Measurements from ENCODE around the gene BRSK2.

The BRSK2 gene

DNA sequence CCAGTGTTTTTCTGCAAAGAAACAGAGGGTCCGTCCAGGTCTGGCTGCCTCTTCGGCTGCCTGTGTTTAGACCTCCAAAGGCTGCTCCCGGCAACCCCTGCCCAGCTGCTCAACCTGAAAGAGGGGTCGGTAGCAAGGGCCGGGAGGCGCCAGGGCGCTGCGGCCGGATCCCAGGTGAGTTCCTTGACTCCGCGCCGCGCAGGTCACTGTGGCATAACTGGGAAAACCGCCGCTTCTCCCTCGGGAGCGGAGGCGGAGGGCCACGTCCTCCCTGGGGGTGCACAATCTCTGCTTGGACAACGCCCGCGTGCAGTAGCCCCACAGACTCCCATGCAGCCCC is 1.0 kb upstream of the BRSK2 start:
- Histone ChIP-seq H3K27me3 (ENCODE audit: insufficient read depth, insufficient read length) (peaks cover 28% of the 10 kb centered on the region), H3K9ac (ENCODE audit: insufficient read length, low read depth) (peak overlapping the region; percentile 98), H3K4me3 (ENCODE audit: insufficient read length, low read depth) (peak overlapping the region; percentile 83), H3K4me1 (ENCODE audit: insufficient read depth, insufficient read length) (peaks cover 15% of the 10 kb centered on the region), H3K36me3 (ENCODE audit: insufficient read depth, insufficient read length, low read length) (no peaks in the 10 kb centered on the region), H3K9me3 (ENCODE audit: insufficient read depth, low read length) (no peaks in the 10 kb centered on the region)
- no peak for DNase-seq (ENCODE audit: low read depth, low spot score)
- TF ChIP-seq ZNF274 (IDR thresholded peaks at IDR 0.05; ENCODE audit: low read depth, low read length) = no peak
- no peak for TF ChIP-seq YY1 (IDR thresholded peaks at IDR 0.05; ENCODE audit: insufficient read depth, insufficient read length)
- no peak for TF ChIP-seq SUZ12 (IDR thresholded peaks at IDR 0.05; ENCODE audit: extremely low read depth, insufficient read depth, insufficient read length)

GRCh38 chr11:1389103-1389931 is 417 bp upstream of the BRSK2 start:
- Histone ChIP-seq H3K27me3 (ENCODE audit: insufficient read depth, insufficient read length) (peaks cover 28% of the 10 kb centered on the region), H3K4me1 (ENCODE audit: insufficient read depth, insufficient read length) (peaks cover 15% of the 10 kb centered on the region), H3K36me3 (ENCODE audit: insufficient read depth, insufficient read length, low read length) (no peaks in the 10 kb centered on the region), H3K9ac (ENCODE audit: insufficient read length, low read depth) (peak overlapping the region; percentile 98), H3K9me3 (ENCODE audit: insufficient read depth, low read length) (no peaks in the 10 kb centered on the region), H3K4me3 (ENCODE audit: insufficient read length, low read depth) (peak overlapping the region; percentile 83)
- no peak for TF ChIP-seq YY1 (IDR thresholded peaks at IDR 0.05; ENCODE audit: insufficient read depth, insufficient read length)
- TF ChIP-seq ZNF274 (IDR thresholded peaks at IDR 0.05; ENCODE audit: low read depth, low read length) = no peak
- no peak for TF ChIP-seq SUZ12 (IDR thresholded peaks at IDR 0.05; ENCODE audit: extremely low read depth, insufficient read depth, insufficient read length)
- peak; percentile 98 for DNase-seq (ENCODE audit: low read depth, low spot score)

DNA sequence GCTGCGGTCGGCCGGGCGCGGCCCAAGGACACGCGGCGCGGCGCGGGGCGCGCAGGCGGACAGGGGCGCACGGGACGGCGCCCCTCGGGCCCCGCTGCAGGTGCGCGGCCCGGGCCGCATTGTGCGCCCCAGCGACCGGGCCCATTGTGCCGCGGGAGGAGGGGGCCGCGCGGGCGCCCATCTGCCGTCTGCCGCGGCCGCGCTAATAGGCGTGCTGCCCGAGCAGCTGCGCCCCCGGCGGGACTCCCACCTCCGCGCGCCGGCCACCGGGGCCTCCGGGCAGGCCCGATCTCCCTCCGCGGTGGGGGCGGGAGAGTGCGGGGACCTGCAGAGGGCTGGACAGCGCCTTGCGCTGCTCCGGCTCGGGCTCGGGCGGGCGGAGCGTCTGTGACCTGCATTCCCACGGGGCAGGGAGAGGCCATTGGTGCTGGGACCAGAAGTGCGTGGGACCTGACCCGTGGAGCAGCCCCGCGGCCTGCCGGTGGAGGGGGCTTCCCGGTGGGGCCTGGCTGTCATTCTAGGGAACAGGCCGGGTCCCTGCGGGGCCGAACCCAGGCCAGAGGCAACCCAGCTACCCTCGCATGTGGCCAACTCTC is 933 bp downstream of the BRSK2 start:
- Histone ChIP-seq H3K9me3 (ENCODE audit: insufficient read depth, low read length) (no peaks in the 10 kb centered on the region), H3K4me1 (ENCODE audit: insufficient read depth, insufficient read length) (peaks cover 15% of the 10 kb centered on the region), H3K27me3 (ENCODE audit: insufficient read depth, insufficient read length) (peaks cover 28% of the 10 kb centered on the region), H3K9ac (ENCODE audit: insufficient read length, low read depth) (peak overlapping the region; percentile 88), H3K36me3 (ENCODE audit: insufficient read depth, insufficient read length, low read length) (no peaks in the 10 kb centered on the region), H3K4me3 (ENCODE audit: insufficient read length, low read depth) (peak overlapping the region; percentile 71)
- no peak for DNase-seq (ENCODE audit: low read depth, low spot score)
- TF ChIP-seq YY1 (IDR thresholded peaks at IDR 0.05; ENCODE audit: insufficient read depth, insufficient read length) (no peak), SUZ12 (IDR thresholded peaks at IDR 0.05; ENCODE audit: extremely low read depth, insufficient read depth, insufficient read length) (no peak), ZNF274 (IDR thresholded peaks at IDR 0.05; ENCODE audit: low read depth, low read length) (no peak)

GRCh38 chr11:1391165-1392075 is 1.7 kb downstream of the BRSK2 start:
- H3K9me3 ChIP-seq (ENCODE audit: insufficient read depth, low read length) = no peaks in the 10 kb centered on the region
- peak overlapping the region; percentile 88 for H3K9ac ChIP-seq (ENCODE audit: insufficient read length, low read depth)
- H3K4me3 ChIP-seq (ENCODE audit: insufficient read length, low read depth) = peak overlapping the region; percentile 71
- peak; percentile 28 for DNase-seq (ENCODE audit: low read depth, low spot score)
- TF ChIP-seq ZNF274 (IDR thresholded peaks at IDR 0.05; ENCODE audit: low read depth, low read length) (no peak), SUZ12 (IDR thresholded peaks at IDR 0.05; ENCODE audit: extremely low read depth, insufficient read depth, insufficient read length) (no peak), YY1 (IDR thresholded peaks at IDR 0.05; ENCODE audit: insufficient read depth, insufficient read length) (no peak)
- H3K4me1 ChIP-seq (ENCODE audit: insufficient read depth, insufficient read length) = peaks cover 15% of the 10 kb centered on the region
- no peaks in the 10 kb centered on the region for H3K36me3 ChIP-seq (ENCODE audit: insufficient read depth, insufficient read length, low read length)
- peaks cover 28% of the 10 kb centered on the region for H3K27me3 ChIP-seq (ENCODE audit: insufficient read depth, insufficient read length)

- peak overlapping the region; percentile 36 for H3K9ac ChIP-seq (ENCODE audit: insufficient read length, low read depth)
- no peak for DNase-seq (ENCODE audit: low read depth, low spot score)
- peaks cover 15% of the 10 kb centered on the region for H3K4me1 ChIP-seq (ENCODE audit: insufficient read depth, insufficient read length)
- no peaks in the 10 kb centered on the region for H3K36me3 ChIP-seq (ENCODE audit: insufficient read depth, insufficient read length, low read length)
- H3K9me3 ChIP-seq (ENCODE audit: insufficient read depth, low read length) = no peaks in the 10 kb centered on the region
- no peak for TF ChIP-seq ZNF274 (IDR thresholded peaks at IDR 0.05; ENCODE audit: low read depth, low read length)
- TF ChIP-seq YY1 (IDR thresholded peaks at IDR 0.05; ENCODE audit: insufficient read depth, insufficient read length) = no peak
- TF ChIP-seq SUZ12 (IDR thresholded peaks at IDR 0.05; ENCODE audit: extremely low read depth, insufficient read depth, insufficient read length) = no peak
- peaks cover 28% of the 10 kb centered on the region for H3K27me3 ChIP-seq (ENCODE audit: insufficient read depth, insufficient read length)
- no peak overlapping the region for H3K4me3 ChIP-seq (ENCODE audit: insufficient read length, low read depth)
Observed at GRCh38 chr11:1392111-1392510, 2.4 kb downstream of the BRSK2 start.

DNA sequence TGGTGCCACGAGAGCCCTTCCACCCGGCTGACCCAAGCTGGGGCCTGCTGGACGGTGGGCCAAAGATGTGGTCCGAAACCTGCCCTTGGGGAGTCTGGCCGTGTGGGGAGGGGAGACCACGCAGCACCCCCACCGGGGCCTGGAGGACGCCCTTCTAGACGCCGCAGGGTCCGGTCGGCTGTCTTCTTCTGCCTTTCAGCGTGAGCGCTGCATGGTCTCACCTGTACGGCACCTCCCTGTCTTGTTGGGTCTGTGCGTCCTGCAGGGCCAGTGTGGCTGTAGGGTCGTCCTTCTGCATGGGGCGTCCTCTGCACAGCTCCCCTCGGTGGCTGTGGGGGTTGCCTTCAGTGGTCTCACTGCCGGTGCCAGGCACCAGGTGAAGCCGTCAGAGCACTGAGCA is 2.8 kb downstream of the BRSK2 start:
- DNase-seq (ENCODE audit: low read depth, low spot score) = no peak
- no peak for TF ChIP-seq SUZ12 (IDR thresholded peaks at IDR 0.05; ENCODE audit: extremely low read depth, insufficient read depth, insufficient read length)
- no peak for TF ChIP-seq ZNF274 (IDR thresholded peaks at IDR 0.05; ENCODE audit: low read depth, low read length)
- TF ChIP-seq YY1 (IDR thresholded peaks at IDR 0.05; ENCODE audit: insufficient read depth, insufficient read length) = no peak
- Histone ChIP-seq H3K4me3 (ENCODE audit: insufficient read length, low read depth) (no peak overlapping the region), H3K4me1 (ENCODE audit: insufficient read depth, insufficient read length) (peaks cover 15% of the 10 kb centered on the region), H3K9me3 (ENCODE audit: insufficient read depth, low read length) (no peaks in the 10 kb centered on the region), H3K9ac (ENCODE audit: insufficient read length, low read depth) (no peak overlapping the region), H3K27me3 (ENCODE audit: insufficient read depth, insufficient read length) (peaks cover 28% of the 10 kb centered on the region), H3K36me3 (ENCODE audit: insufficient read depth, insufficient read length, low read length) (no peaks in the 10 kb centered on the region)
